HepG2 (cell line): ENCODE results near the gene RPS25. TPM values are rescaled to one million over a fixed set of nuclear protein-coding genes. Genes with fewer than 3 reads are reported as not detected.

ENCODE experiments used
- GABPB1 ChIP-seq: IDR thresholded peaks from 2 replicates; pipeline ENCODE4 v1.6.1; 2016; ENCODE audit warnings: mild to moderate bottlenecking, missing genetic modification reagents, moderate library complexity, missing compliant biosample characterization
- IKZF1 ChIP-seq: fragments of 450-650 bp; IDR thresholded peaks from 2 replicates; pipeline ENCODE4 v1.7.1; 2016
- NR1H2 ChIP-seq: sonication (generic); formaldehyde crosslinking; IDR thresholded peaks from 2 replicates; pipeline ENCODE4 v1.8.1; 2022; ENCODE audit warnings: low read depth, missing genetic modification reagents, borderline replicate concordance
- SP4 ChIP-seq: sonication (generic); formaldehyde crosslinking; IDR thresholded peaks from 2 replicates; pipeline ENCODE4 v1.8.1; 2023; ENCODE audit warnings: mild to moderate bottlenecking, missing genetic modification reagents
- ZNF687 ChIP-seq: sonication (generic); formaldehyde crosslinking; IDR thresholded peaks from 2 replicates; pipeline ENCODE4 v1.5.1; 2020; ENCODE audit warnings: mild to moderate bottlenecking, missing genetic modification reagents, moderate library complexity
- ZNF776 ChIP-seq: sonication (generic); formaldehyde crosslinking; IDR thresholded peaks from 2 replicates; pipeline ENCODE4 v1.4.0; 2020; ENCODE audit warnings: mild to moderate bottlenecking, missing genetic modification reagents
- polyA plus RNA-seq, 8 experiments: library from polyadenylated mRNA; depleted of rRNA in 3 of 8; stranded (reverse) in 7 of 8; unstranded in 1 of 8; fragments of >200 nt; fragmentation: Illumina TruSeq in 4 of 8; extraction: Trizol in 4 of 8; gene quantifications; 2 replicates each; pipeline versions ENCODE4 v1.2.1 to v1.2.3, GENCODE V29; 2011 to 2016; ENCODE audit warnings: low read depth in 4 of 8, missing spikeins in 1 of 8, mixed read lengths in 1 of 8; ENCODE audit not compliant: insufficient read depth in 1 of 8
- total RNA-seq, 5 experiments: library from RNA; depleted of rRNA; stranded (reverse); fragments of >200 nt; fragmentation: Illumina TruSeq; extraction: Trizol; gene quantifications; 2 replicates each; pipeline ENCODE4 v1.2.3, GENCODE V29; 2016; ENCODE audit warnings: low read depth in 1 of 5
- TF ChIP-seq, protein P1 (sequence below): sonication (generic); formaldehyde crosslinking; IDR thresholded peaks from 2 replicates; pipeline ENCODE4 v1.9.0; 2021; ENCODE audit warnings: missing genetic modification reagents, borderline replicate concordance
- TF ChIP-seq, protein P2 (sequence below): sonication (generic); formaldehyde crosslinking; IDR thresholded peaks from 2 replicates; pipeline ENCODE4 v1.5.0; 2020; ENCODE audit warnings: mild to moderate bottlenecking, missing genetic modification reagents, borderline replicate concordance
- TF ChIP-seq, protein P3 (sequence below): sonication (generic); formaldehyde crosslinking; IDR thresholded peaks from 2 replicates; pipeline ENCODE4 v1.4.0; 2020; ENCODE audit warnings: missing genetic modification reagents, borderline replicate concordance

RPS25 gene
- total and polyA plus RNA-seq, 2 of the 13 experiments (the other 11 are each of a cell fraction or from before 2014, with no cell fraction given), result 839 to 1,415 TPM

DNA sequence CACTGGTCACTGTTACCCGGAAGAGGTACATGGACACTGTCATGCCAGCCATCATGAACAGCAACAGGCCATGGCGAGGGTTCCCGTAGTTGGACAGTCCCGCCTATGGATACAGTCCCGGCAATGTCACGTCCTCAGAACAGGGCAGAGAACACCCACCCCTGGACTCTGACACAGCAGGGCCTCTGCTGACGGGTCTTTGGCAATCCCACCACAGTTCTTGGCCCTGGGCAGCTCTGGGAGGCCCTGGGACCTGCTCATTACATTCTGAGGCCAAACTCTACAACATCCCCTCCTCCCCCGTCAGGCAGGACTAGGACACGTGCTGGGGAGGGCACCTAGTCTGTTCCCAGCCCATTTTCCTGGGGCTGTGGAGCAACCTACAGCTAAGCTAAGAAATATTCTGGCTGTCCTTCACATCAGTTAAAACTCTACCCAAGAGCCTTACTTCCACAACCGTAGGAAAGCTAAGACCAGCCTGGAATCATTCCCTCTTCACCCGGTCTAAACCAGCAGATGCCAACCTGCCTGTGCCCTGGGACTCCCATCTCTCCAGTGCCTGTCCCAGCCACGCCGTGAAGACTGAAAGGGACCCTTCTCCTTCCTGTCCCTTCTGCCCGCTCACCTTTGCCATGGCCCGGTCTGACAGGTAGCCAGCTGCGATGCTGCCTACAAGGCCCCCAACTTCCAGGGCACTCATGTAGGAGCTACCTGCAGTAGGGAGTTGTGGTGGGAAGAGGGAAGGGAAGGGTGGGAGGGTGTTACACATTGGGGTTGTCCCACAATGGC is 8.0 kb upstream of the RPS25 start (continued):
- TF ChIP-seq, protein P1, sequence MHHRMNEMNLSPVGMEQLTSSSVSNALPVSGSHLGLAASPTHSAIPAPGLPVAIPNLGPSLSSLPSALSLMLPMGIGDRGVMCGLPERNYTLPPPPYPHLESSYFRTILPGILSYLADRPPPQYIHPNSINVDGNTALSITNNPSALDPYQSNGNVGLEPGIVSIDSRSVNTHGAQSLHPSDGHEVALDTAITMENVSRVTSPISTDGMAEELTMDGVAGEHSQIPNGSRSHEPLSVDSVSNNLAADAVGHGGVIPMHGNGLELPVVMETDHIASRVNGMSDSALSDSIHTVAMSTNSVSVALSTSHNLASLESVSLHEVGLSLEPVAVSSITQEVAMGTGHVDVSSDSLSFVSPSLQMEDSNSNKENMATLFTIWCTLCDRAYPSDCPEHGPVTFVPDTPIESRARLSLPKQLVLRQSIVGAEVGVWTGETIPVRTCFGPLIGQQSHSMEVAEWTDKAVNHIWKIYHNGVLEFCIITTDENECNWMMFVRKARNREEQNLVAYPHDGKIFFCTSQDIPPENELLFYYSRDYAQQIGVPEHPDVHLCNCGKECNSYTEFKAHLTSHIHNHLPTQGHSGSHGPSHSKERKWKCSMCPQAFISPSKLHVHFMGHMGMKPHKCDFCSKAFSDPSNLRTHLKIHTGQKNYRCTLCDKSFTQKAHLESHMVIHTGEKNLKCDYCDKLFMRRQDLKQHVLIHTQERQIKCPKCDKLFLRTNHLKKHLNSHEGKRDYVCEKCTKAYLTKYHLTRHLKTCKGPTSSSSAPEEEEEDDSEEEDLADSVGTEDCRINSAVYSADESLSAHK (CRISPR knock-in tag), result no peak
- TF ChIP-seq ZNF776 (CRISPR knock-in tag), result 0 out of 2 replicates have a peak, but pooled peaks have one; percentile 23
- TF ChIP-seq, protein P2, sequence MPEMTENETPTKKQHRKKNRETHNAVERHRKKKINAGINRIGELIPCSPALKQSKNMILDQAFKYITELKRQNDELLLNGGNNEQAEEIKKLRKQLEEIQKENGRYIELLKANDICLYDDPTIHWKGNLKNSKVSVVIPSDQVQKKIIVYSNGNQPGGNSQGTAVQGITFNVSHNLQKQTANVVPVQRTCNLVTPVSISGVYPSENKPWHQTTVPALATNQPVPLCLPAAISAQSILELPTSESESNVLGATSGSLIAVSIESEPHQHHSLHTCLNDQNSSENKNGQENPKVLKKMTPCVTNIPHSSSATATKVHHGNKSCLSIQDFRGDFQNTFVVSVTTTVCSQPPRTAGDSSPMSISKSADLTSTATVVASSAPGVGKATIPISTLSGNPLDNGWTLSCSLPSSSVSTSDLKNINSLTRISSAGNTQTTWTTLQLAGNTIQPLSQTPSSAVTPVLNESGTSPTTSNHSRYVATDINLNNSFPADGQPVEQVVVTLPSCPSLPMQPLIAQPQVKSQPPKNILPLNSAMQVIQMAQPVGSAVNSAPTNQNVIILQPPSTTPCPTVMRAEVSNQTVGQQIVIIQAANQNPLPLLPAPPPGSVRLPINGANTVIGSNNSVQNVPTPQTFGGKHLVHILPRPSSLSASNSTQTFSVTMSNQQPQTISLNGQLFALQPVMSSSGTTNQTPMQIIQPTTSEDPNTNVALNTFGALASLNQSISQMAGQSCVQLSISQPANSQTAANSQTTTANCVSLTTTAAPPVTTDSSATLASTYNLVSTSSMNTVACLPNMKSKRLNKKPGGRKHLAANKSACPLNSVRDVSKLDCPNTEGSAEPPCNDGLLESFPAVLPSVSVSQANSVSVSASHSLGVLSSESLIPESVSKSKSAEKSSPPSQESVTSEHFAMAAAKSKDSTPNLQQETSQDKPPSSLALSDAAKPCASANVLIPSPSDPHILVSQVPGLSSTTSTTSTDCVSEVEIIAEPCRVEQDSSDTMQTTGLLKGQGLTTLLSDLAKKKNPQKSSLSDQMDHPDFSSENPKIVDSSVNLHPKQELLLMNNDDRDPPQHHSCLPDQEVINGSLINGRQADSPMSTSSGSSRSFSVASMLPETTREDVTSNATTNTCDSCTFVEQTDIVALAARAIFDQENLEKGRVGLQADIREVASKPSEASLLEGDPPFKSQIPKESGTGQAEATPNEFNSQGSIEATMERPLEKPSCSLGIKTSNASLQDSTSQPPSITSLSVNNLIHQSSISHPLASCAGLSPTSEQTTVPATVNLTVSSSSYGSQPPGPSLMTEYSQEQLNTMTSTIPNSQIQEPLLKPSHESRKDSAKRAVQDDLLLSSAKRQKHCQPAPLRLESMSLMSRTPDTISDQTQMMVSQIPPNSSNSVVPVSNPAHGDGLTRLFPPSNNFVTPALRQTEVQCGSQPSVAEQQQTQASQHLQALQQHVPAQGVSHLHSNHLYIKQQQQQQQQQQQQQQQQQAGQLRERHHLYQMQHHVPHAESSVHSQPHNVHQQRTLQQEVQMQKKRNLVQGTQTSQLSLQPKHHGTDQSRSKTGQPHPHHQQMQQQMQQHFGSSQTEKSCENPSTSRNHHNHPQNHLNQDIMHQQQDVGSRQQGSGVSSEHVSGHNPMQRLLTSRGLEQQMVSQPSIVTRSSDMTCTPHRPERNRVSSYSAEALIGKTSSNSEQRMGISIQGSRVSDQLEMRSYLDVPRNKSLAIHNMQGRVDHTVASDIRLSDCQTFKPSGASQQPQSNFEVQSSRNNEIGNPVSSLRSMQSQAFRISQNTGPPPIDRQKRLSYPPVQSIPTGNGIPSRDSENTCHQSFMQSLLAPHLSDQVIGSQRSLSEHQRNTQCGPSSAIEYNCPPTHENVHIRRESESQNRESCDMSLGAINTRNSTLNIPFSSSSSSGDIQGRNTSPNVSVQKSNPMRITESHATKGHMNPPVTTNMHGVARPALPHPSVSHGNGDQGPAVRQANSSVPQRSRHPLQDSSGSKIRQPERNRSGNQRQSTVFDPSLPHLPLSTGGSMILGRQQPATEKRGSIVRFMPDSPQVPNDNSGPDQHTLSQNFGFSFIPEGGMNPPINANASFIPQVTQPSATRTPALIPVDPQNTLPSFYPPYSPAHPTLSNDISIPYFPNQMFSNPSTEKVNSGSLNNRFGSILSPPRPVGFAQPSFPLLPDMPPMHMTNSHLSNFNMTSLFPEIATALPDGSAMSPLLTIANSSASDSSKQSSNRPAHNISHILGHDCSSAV (CRISPR knock-in tag), result 0 out of 2 replicates have a peak, but pooled peaks have one; percentile 34
- TF ChIP-seq GABPB1 (CRISPR knock-in tag), result peak; percentile 36; the same call in 1 of the 2 replicates
- TF ChIP-seq, protein P3, sequence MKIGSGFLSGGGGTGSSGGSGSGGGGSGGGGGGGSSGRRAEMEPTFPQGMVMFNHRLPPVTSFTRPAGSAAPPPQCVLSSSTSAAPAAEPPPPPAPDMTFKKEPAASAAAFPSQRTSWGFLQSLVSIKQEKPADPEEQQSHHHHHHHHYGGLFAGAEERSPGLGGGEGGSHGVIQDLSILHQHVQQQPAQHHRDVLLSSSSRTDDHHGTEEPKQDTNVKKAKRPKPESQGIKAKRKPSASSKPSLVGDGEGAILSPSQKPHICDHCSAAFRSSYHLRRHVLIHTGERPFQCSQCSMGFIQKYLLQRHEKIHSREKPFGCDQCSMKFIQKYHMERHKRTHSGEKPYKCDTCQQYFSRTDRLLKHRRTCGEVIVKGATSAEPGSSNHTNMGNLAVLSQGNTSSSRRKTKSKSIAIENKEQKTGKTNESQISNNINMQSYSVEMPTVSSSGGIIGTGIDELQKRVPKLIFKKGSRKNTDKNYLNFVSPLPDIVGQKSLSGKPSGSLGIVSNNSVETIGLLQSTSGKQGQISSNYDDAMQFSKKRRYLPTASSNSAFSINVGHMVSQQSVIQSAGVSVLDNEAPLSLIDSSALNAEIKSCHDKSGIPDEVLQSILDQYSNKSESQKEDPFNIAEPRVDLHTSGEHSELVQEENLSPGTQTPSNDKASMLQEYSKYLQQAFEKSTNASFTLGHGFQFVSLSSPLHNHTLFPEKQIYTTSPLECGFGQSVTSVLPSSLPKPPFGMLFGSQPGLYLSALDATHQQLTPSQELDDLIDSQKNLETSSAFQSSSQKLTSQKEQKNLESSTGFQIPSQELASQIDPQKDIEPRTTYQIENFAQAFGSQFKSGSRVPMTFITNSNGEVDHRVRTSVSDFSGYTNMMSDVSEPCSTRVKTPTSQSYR (CRISPR knock-in tag), result peak; percentile 51; the same call in 1 of the 2 replicates
- TF ChIP-seq IKZF1, result no peak
- TF ChIP-seq NR1H2 (CRISPR knock-in tag), result 0 out of 2 replicates have a peak, but pooled peaks have one; percentile 52
- no peak for TF ChIP-seq SP4 (CRISPR knock-in tag)
- peak; percentile 93 for TF ChIP-seq ZNF687 (CRISPR knock-in tag)
